Measurements from ENCODE around the gene TSSK2.

TSSK2 gene

DNA sequence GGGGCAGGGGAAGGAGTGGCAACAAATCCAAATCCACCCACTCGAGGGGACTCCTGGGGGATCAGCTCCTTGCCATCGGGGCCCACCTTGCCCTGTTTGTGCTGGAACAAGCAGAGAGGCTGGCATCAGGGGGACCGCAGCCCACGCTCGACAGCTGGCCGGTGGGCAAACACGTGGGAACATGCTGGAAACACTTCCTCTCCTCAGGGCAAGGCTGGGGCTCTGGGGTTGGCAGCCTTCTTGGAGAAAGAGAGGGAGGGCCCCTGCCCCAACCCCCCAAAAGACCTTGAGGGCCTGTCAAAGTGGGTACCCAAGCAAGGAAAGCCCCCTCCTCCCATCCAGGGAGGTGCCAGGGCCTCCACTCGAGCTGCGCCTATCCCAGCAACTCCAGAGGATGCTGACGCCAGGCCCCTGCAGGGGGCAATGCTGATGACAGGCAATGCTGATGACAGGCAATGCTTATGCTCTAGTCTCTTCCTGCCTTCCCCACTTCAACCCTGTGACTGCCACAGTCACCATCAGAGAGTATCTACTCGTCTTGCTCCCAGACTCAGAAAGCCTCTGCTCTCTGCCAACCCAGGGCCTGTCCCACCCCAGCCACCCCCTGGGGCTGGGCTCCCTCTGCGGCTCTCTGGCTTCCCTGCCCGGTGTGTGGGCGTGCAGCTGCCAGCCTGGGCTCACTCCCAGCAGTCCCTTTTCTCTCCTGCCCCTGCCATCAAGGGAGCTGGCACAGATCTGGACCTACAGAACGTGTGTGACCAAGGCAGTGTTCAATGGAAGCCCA, 7.3 kb downstream of the TSSK2 start:
- CTCF ChIA-PET = no interaction called here
- no peak for DNase-seq (ENCODE audit: low spot score)
- peak overlapping the region; percentile 5; the same call in 1 of the 2 replicates for H3K27ac ChIP-seq
- TF ChIP-seq, protein P1, sequence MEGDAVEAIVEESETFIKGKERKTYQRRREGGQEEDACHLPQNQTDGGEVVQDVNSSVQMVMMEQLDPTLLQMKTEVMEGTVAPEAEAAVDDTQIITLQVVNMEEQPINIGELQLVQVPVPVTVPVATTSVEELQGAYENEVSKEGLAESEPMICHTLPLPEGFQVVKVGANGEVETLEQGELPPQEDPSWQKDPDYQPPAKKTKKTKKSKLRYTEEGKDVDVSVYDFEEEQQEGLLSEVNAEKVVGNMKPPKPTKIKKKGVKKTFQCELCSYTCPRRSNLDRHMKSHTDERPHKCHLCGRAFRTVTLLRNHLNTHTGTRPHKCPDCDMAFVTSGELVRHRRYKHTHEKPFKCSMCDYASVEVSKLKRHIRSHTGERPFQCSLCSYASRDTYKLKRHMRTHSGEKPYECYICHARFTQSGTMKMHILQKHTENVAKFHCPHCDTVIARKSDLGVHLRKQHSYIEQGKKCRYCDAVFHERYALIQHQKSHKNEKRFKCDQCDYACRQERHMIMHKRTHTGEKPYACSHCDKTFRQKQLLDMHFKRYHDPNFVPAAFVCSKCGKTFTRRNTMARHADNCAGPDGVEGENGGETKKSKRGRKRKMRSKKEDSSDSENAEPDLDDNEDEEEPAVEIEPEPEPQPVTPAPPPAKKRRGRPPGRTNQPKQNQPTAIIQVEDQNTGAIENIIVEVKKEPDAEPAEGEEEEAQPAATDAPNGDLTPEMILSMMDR (conservative IDR thresholded peaks at IDR 0.05; ENCODE audit: low read depth) = no peak
- POLR2A ChIA-PET (ENCODE audit: low non-redundant PET) = no interaction called here

DNA sequence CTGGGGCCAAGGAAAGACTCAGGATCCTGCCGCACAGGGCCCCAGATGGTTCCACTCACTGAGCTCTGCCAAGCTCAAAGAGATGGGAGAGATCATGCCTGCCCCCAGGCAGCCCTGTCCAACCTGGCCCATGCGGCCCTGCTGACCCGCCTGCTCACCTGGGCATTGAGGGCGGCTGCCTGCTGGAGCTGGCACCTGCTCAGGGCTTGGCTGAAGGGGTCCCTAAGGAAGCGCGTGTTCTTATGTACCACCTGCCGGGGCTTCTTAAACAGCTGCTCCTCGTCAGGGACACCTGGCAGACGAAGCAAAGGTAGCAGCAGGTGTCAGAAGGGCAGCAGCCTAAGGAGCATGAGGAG, 7.9 kb downstream of the TSSK2 start:
- ChIA-PET POLR2A (ENCODE audit: low non-redundant PET) (no interaction called here), CTCF (no interaction called here)
- no peak for DNase-seq (ENCODE audit: low spot score)

GRCh38 chr22:19139974-19140373, 8.9 kb downstream of the TSSK2 start:
- no peak for DNase-seq (ENCODE audit: low spot score)
- TF ChIP-seq, protein P1 (conservative IDR thresholded peaks at IDR 0.05; ENCODE audit: low read depth) = no peak
- POLR2A ChIA-PET (ENCODE audit: low non-redundant PET) = no interaction called here
- CTCF ChIA-PET = no interaction called here
- no peak overlapping the region for H3K27ac ChIP-seq

More for the DNA sequence above, 7.9 kb downstream of the TSSK2 start:
- 0 out of 2 replicates have a peak overlapping the region, but pooled peaks have one; percentile 5 for H3K27ac ChIP-seq
- TF ChIP-seq, protein P1 (conservative IDR thresholded peaks at IDR 0.05; ENCODE audit: low read depth) = no peak

GRCh38 chr22:19142394-19142793, 11.3 kb downstream of the TSSK2 start:
- ChIA-PET CTCF (interaction anchor here (0.7 kb wide), 1 partner anchor 11 kb away, joined by 3 read pairs; the partner anchor contains the start of gene TSSK2), POLR2A (ENCODE audit: low non-redundant PET) (no interaction called here)
- no peak overlapping the region; the same call in 1 of the 2 replicates for H3K27ac ChIP-seq
- TF ChIP-seq, protein P1 (conservative IDR thresholded peaks at IDR 0.05; ENCODE audit: low read depth) = no peak
- no peak for DNase-seq (ENCODE audit: low spot score)

DNA sequence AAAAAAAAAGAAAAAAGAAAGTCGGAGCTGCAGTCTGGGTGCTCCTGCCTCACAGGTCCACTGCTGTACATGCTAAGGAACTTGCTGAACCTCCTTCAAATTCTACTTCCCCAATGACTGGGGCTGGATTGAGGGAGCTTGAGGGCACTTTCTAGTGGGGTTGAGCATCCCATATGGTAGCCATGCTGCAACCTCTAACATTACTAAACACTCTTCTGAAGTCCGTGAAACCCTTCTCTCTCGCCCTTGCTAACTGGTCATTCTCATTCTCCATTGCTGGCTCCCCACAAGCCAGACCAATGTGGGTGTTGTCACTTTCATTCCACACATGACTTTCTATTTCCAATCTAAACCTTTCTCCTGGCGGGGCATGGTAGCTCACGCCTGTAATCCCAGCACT, 12.1 kb downstream of the TSSK2 start:
- peak overlapping the region; percentile 62; the same call in 1 of the 2 replicates for H3K27ac ChIP-seq
- POLR2A ChIA-PET (ENCODE audit: low non-redundant PET) = interaction anchor here (0.5 kb wide), 1 partner anchor 225 kb away, joined by 4 read pairs; no protein-coding TSS in a partner anchor
- TF ChIP-seq, protein P1 (conservative IDR thresholded peaks at IDR 0.05; ENCODE audit: low read depth) = no peak
- no peak for DNase-seq (ENCODE audit: low spot score)
- CTCF ChIA-PET = no interaction called here

- POLR2A ChIA-PET (ENCODE audit: low non-redundant PET) = interaction anchor here (0.7 to 1.1 kb wide), 2 partner anchors 22 to 31 kb away, joined by 3 to 4 read pairs; partner anchors contain the start of gene DGCR2
Observed at GRCh38 chr22:19143967-19144400, 12.9 kb downstream of the TSSK2 start.

More at GRCh38 chr22:19143967-19144400, 12.9 kb downstream of the TSSK2 start:
- TF ChIP-seq, protein P1 (conservative IDR thresholded peaks at IDR 0.05; ENCODE audit: low read depth) = no peak
- CTCF ChIA-PET = interaction anchor here (0.7 kb wide), 1 partner anchor 9 kb away, joined by 4 read pairs; no protein-coding TSS in a partner anchor
- peak overlapping the region; percentile 62 for H3K27ac ChIP-seq
- DNase-seq (ENCODE audit: low spot score) = no peak

Measured in RWPE1 (cell line).